HepG2 (cell line): ENCODE data around the gene CHCHD3. TPM values are rescaled to one million over a fixed set of nuclear protein-coding genes. Genes with fewer than 3 reads are reported as not detected.

ENCODE experiments used
- ATAC-seq: fragments of 200-7000 bp; cut with Tn5 transposase; 3 replicates; pipeline ENCODE4 v1.9.1; 2020; ENCODE audit warnings: mild to moderate bottlenecking, moderate library complexity
- BruUV-seq: library from RNA; stranded (reverse); fragments of 400-500 nt; replicated peaks from 2 replicates; lab custom pipeline; 2021; lab: Mats Ljungman, UMichigan
- CTCF ChIA-PET: fragments of 300-600 bp; formaldehyde crosslinking; extraction: SDS; loops from one replicate; lab custom pipeline; 2021; ENCODE audit warnings: low total read pairs, inconsistent platforms, low intra/inter-chr PET ratio; lab: Yijun Ruan, JAX
- POLR2A ChIA-PET: fragments of 350-600 bp; sonication (Branson Sonifier 250); formaldehyde crosslinking; loops from one replicate; lab custom pipeline; 2020; ENCODE audit warnings: antibody characterized with exemption, inconsistent platforms; lab: Yijun Ruan, JAX
- DNase-seq: peaks from one replicate; pipeline ENCODE4 v3.0.0-alpha.2; 2015; ENCODE audit warnings: low spot score
- FAIRE-seq: peaks from 3 replicates; lab custom pipeline; 2011; peaks lifted over from hg19 to GRCh38; lab: Jason Lieb, UNC
- H2AFZ ChIP-seq: one replicate; pipeline ENCODE4 v1.6.1; 2011; ENCODE audit warnings: low read length, inconsistent platforms
- H3K27ac ChIP-seq: fragments of 300-600 bp; 3 replicates; pipeline ENCODE4 v1.8.0; 2011; ENCODE audit warnings: mixed run types, mild to moderate bottlenecking, mixed read lengths, low read length, inconsistent platforms; ENCODE audit not compliant: insufficient read depth; ENCODE audit errors: extremely low read length
- H3K27me3 ChIP-seq, 2 experiments: fragments of 200-600 bp in 1 of 2; 2 replicates in 1 of 2; 3 replicates in 1 of 2; pipeline versions ENCODE4 v1.6.0 to v1.8.0; 2011; ENCODE audit warnings: low read length in 2 of 2, mild to moderate bottlenecking in 2 of 2, moderate library complexity in 2 of 2, inconsistent platforms in 1 of 2; ENCODE audit not compliant: insufficient read depth in 2 of 2, control insufficient read depth in 1 of 2
- H3K36me3 ChIP-seq, 2 experiments: fragments of 200-600 bp in 1 of 2; replicated peaks in 1 of 2; 2 replicates in 1 of 2; 3 replicates in 1 of 2; pipeline versions ENCODE4 v1.5.1 to v1.8.0; 2011; ENCODE audit warnings: low read length in 2 of 2, inconsistent platforms in 1 of 2; ENCODE audit not compliant: insufficient read depth in 2 of 2, control insufficient read depth in 1 of 2
- H3K4me1 ChIP-seq: 2 replicates; pipeline ENCODE4 v1.5.1; 2012; ENCODE audit warnings: low read length, inconsistent platforms; ENCODE audit not compliant: insufficient read depth
- H3K4me2 ChIP-seq: 2 replicates; pipeline ENCODE4 v1.6.0; 2011; ENCODE audit warnings: low read depth, low read length, inconsistent platforms
- H3K4me3 ChIP-seq, 3 experiments: fragments of 200-600 bp in 1 of 3; sonication (generic), shearing (Covaris generic) in 1 of 3; replicated peaks in 1 of 3; 2 replicates each; pipeline ENCODE4 v1.5.1; 2011 to 2016; ENCODE audit warnings: low read length in 3 of 3, inconsistent platforms in 2 of 3, low read depth in 2 of 3, mild to moderate bottlenecking in 2 of 3, control low read depth in 1 of 3, mixed read lengths in 1 of 3; ENCODE audit not compliant: insufficient read depth in 1 of 3
- H3K79me2 ChIP-seq: one replicate; pipeline ENCODE4 v1.6.1; 2011; ENCODE audit warnings: low read length, inconsistent platforms; ENCODE audit not compliant: insufficient read depth
- H3K9ac ChIP-seq: 2 replicates; pipeline ENCODE4 v1.6.0; 2011; ENCODE audit warnings: mild to moderate bottlenecking, low read depth, low read length, inconsistent platforms; ENCODE audit not compliant: insufficient read depth
- H3K9me3 ChIP-seq: 2 replicates; pipeline ENCODE4 v1.5.1; 2012; ENCODE audit warnings: mild to moderate bottlenecking, low read length
- H4K20me1 ChIP-seq: 2 replicates; pipeline ENCODE4 v1.6.0; 2011; ENCODE audit warnings: inconsistent platforms, mild to moderate bottlenecking, low read length, moderate library complexity; ENCODE audit not compliant: insufficient read depth
- CAMTA2 ChIP-seq: sonication (generic); formaldehyde crosslinking; IDR thresholded peaks from 2 replicates; pipeline ENCODE4 v1.4.0; 2020; ENCODE audit warnings: mild to moderate bottlenecking, missing genetic modification reagents, borderline replicate concordance
- FOXK1 ChIP-seq: sonication (generic); formaldehyde crosslinking; IDR thresholded peaks from 2 replicates; pipeline ENCODE4 v1.4.0; 2020; ENCODE audit warnings: low read depth, missing genetic modification reagents, borderline replicate concordance
- LRRFIP1 ChIP-seq: sonication (generic); formaldehyde crosslinking; conservative IDR thresholded peaks from 2 replicates; pipeline ENCODE4 v1.4.0; 2020; ENCODE audit warnings: missing genetic modification reagents
- SIX1 ChIP-seq: sonication (generic); formaldehyde crosslinking; IDR thresholded peaks from 2 replicates; pipeline ENCODE4 v1.4.0; 2020; ENCODE audit warnings: missing genetic modification reagents, borderline replicate concordance
- THAP11 ChIP-seq: IDR thresholded peaks from 2 replicates; pipeline ENCODE4 v1.6.1; 2016; ENCODE audit warnings: missing biosample characterization, missing genetic modification reagents
- ZNF224 ChIP-seq: sonication (generic); formaldehyde crosslinking; IDR thresholded peaks from 2 replicates; pipeline ENCODE4 v1.5.0; 2020; ENCODE audit warnings: mild to moderate bottlenecking, missing genetic modification reagents
- ZNF407 ChIP-seq: sonication (generic); formaldehyde crosslinking; IDR thresholded peaks from one replicate; pipeline ENCODE4 v1.5.1; 2020; ENCODE audit warnings: mild to moderate bottlenecking, missing genetic modification reagents; ENCODE audit errors: not compliant biosample characterization
- ZNF780A ChIP-seq: sonication (generic); formaldehyde crosslinking; IDR thresholded peaks from 2 replicates; pipeline ENCODE4 v1.8.0; 2022; ENCODE audit warnings: mild to moderate bottlenecking, missing genetic modification reagents, moderate library complexity
- WGBS: methylation state at CpG from one replicate; pipeline ENCODE4 v1.1.6; 2017; ENCODE audit warnings: low lambda C conversion rate; 5-methylcytosine and 5-hydroxymethylcytosine counted together
- in situ Hi-C: cut with HindIII; loops from 2 replicates; pipeline ENCODE4 v1.10.0; 2017; ENCODE audit warnings: low pct_unique_long_range_greater_than_20kb; ENCODE audit not compliant: extremely low pct_ligation_motif_present
- intact Hi-C: fragments of 100-400 bp; cut with micrococcal nuclease; formaldehyde crosslinking; loops from one replicate; pipeline ENCODE4 v1.10.0; 2022; ENCODE audit not compliant: unreplicated experiment
- polyA plus RNA-seq, 8 experiments: library from polyadenylated mRNA; depleted of rRNA in 3 of 8; stranded (reverse) in 7 of 8; unstranded in 1 of 8; fragments of >200 nt; fragmentation: Illumina TruSeq in 4 of 8; extraction: Trizol in 4 of 8; gene quantifications; 2 replicates each; pipeline versions ENCODE4 v1.2.1 to v1.2.3, GENCODE V29; 2011 to 2016; ENCODE audit warnings: low read depth in 4 of 8, missing spikeins in 1 of 8, mixed read lengths in 1 of 8; ENCODE audit not compliant: insufficient read depth in 1 of 8
- total RNA-seq, 5 experiments: library from RNA; depleted of rRNA; stranded (reverse); fragments of >200 nt; fragmentation: Illumina TruSeq; extraction: Trizol; gene quantifications; 2 replicates each; pipeline ENCODE4 v1.2.3, GENCODE V29; 2016; ENCODE audit warnings: low read depth in 1 of 5

The CHCHD3 gene
- total and polyA plus RNA-seq, 2 of the 13 experiments (the other 11 are each of a cell fraction or from before 2014, with no cell fraction given), result 32.7 to 86.8 TPM

- Histone ChIP-seq H3K9me3 (peaks cover 8% of the 10 kb centered on the region; the same call in 1 of the 2 replicates), H3K4me2 (no peak overlapping the region), H3K27ac (no peak overlapping the region), H3K9ac (no peak overlapping the region), H2AFZ (no peak overlapping the region), H3K4me1 (0 out of 2 replicates have a peak, but pooled peaks cover 5% of the 10 kb centered on the region), H3K4me3 (no peak overlapping the region)
- WGBS, result 95% methylated on average over 4 of the region's 4 CpGs
- FAIRE-seq (no peak), DNase-seq (no peak)
- CTCF ChIA-PET, result no interaction called here
- TF ChIP-seq SIX1 (CRISPR knock-in tag) (no peak), FOXK1 (CRISPR knock-in tag) (no peak), ZNF224 (CRISPR knock-in tag) (no peak), LRRFIP1 (CRISPR knock-in tag) (no peak), ZNF407 (CRISPR knock-in tag) (no peak), CAMTA2 (CRISPR knock-in tag) (no peak), ZNF780A (no peak), THAP11 (CRISPR knock-in tag) (no peak)
- TF ChIP-seq, all 625 proteins: peak for 0
- intact Hi-C loops, result no loop called here
- Histone ChIP-seq H3K27me3 (no peaks in the 10 kb centered on the region), H3K79me2 (no peaks in the 10 kb centered on the region), H4K20me1 (no peaks in the 10 kb centered on the region), H3K36me3 (no peaks in the 10 kb centered on the region)
- no TSS peak for BruUV-seq
- in situ Hi-C loops, result no loop called here
- POLR2A ChIA-PET, result no interaction called here
- ATAC-seq, result no peak
These were observed 148.8 kb downstream of the CHCHD3 start for GRCh38 chr7:132933072-132933458.
